Activated T-helper 1 cell treated with anti-CD3 and anti-CD28 coated beads, Interleukin-2, amount 50 U/mL, for 16 hours (primary cell): Measurements from ENCODE around the gene CAMTA1.

Source experiments
- DNase-seq, 2 donors: peaks; one replicate each; pipeline ENCODE4 v3.0.0-alpha.2; 2020; ENCODE audit warnings: low read depth in 1 of 2, low spot score in 1 of 2

The CAMTA1 gene

GRCh38 chr1:7421471-7422075 lies 636.3 kb downstream of the CAMTA1 start:
- no peak for DNase-seq

- DNase-seq: no peak
Observed at GRCh38 chr1:7422081-7422480, 636.8 kb downstream of the CAMTA1 start.

GRCh38 chr1:7422561-7422960 lies 637.3 kb downstream of the CAMTA1 start:
- no peak for DNase-seq

GRCh38 chr1:7422966-7423365 lies 637.7 kb downstream of the CAMTA1 start:
- DNase-seq: no peak

- DNase-seq: no peak
Observed at GRCh38 chr1:7424352-7424890, 639.2 kb downstream of the CAMTA1 start.

- no peak for DNase-seq
Observed at GRCh38 chr1:7425229-7425628, 640.0 kb downstream of the CAMTA1 start.

- DNase-seq: no peak
Observed at GRCh38 chr1:7425771-7426170, 640.5 kb downstream of the CAMTA1 start.

GRCh38 chr1:7426780-7427604 lies 641.7 kb downstream of the CAMTA1 start:
- DNase-seq: no peak

GRCh38 chr1:7427605-7428300 lies 642.5 kb downstream of the CAMTA1 start:
- DNase-seq: no peak

GRCh38 chr1:7429290-7429689 lies 644.0 kb downstream of the CAMTA1 start:
- DNase-seq: no peak

- DNase-seq: no peak
Observed at GRCh38 chr1:7430047-7430608, 644.9 kb downstream of the CAMTA1 start.

- no peak for DNase-seq
Observed at GRCh38 chr1:7430691-7431090, 645.4 kb downstream of the CAMTA1 start.

- no peak for DNase-seq
Observed at GRCh38 chr1:7432102-7432899, 647.0 kb downstream of the CAMTA1 start.

- no peak for DNase-seq
Observed at GRCh38 chr1:7432900-7433380, 647.7 kb downstream of the CAMTA1 start.

GRCh38 chr1:7434566-7434965 lies 649.3 kb downstream of the CAMTA1 start:
- no peak for DNase-seq

GRCh38 chr1:7435276-7436055 lies 650.2 kb downstream of the CAMTA1 start:
- no peak for DNase-seq

GRCh38 chr1:7436056-7437005 lies 651.1 kb downstream of the CAMTA1 start:
- no peak for DNase-seq

- no peak for DNase-seq
Observed at GRCh38 chr1:7437036-7437435, 651.8 kb downstream of the CAMTA1 start.
